ENCODE results near the gene HLTF.

Gene HLTF

GRCh38 chr3:149086232-149086988 lies at the start of gene HLTF:
Gene HLTF (minus strand): TSS chr3:149086533. CDS start chr3:149086336, 197 bp downstream.
- H3K27ac ChIP-seq = peak within 1 kb of the TSS; percentile 76
- no peak for TF ChIP-seq CTCF (conservative IDR thresholded peaks at IDR 0.05)

GRCh38 chr3:149134575-149134974 lies 48.2 kb upstream of the HLTF start:
- peak overlapping the region; percentile 48 for H3K27ac ChIP-seq
- no peak for TF ChIP-seq CTCF (conservative IDR thresholded peaks at IDR 0.05)

GRCh38 chr3:149131589-149131988 lies 45.3 kb upstream of the HLTF start:
- no peak overlapping the region for H3K27ac ChIP-seq
- TF ChIP-seq CTCF (conservative IDR thresholded peaks at IDR 0.05) = no peak

- peak within 1 kb of the TSS; percentile 76 for H3K27ac ChIP-seq
- no peak for TF ChIP-seq CTCF (conservative IDR thresholded peaks at IDR 0.05)
These were observed 43.2 kb upstream of the HLTF start, which contains the start of gene HPS3 for GRCh38 chr3:149129326-149130205. Gene HPS3 (plus strand): TSS chr3:149129638. CDS start chr3:149129724, 86 bp downstream.

- no peak for TF ChIP-seq CTCF (conservative IDR thresholded peaks at IDR 0.05)
- peak overlapping the region; percentile 76 for H3K27ac ChIP-seq
These were observed 42.5 kb upstream of the HLTF start for GRCh38 chr3:149128821-149129220.

- no peak overlapping the region for H3K27ac ChIP-seq
- TF ChIP-seq CTCF (conservative IDR thresholded peaks at IDR 0.05) = no peak
These were observed 36.6 kb upstream of the HLTF start for GRCh38 chr3:149122721-149123578.

Data from VCaP (cell line).